IMR-90 (cell line): Measurements from ENCODE around the gene PFKFB1. TPM values are rescaled to one million over a fixed set of nuclear protein-coding genes. Genes with fewer than 3 reads are reported as not detected.

Source experiments
- ATAC-seq: fragments of 200-7000 bp; cut with Tn5 transposase; 2 replicates; pipeline ENCODE4 v1.9.1; 2020; ENCODE audit warnings: low read depth, mild to moderate bottlenecking, moderate library complexity
- BruUV-seq: library from RNA; stranded (reverse); fragments of 400-500 nt; replicated peaks from 2 replicates; lab custom pipeline; 2021; lab: Mats Ljungman, UMichigan
- CTCF ChIA-PET: fragments of 300-600 bp; formaldehyde crosslinking; extraction: SDS; loops from one replicate; lab custom pipeline; 2021; ENCODE audit warnings: antibody characterized with exemption; lab: Yijun Ruan, JAX
- POLR2A ChIA-PET: fragments of 300-600 bp; sonication (Branson Sonifier 250); formaldehyde crosslinking; loops from one replicate; lab custom pipeline; 2022; ENCODE audit warnings: antibody characterized with exemption; ENCODE audit not compliant: unreplicated experiment; lab: Charles Lee
- DNase-seq: peaks from one replicate; pipeline ENCODE4 v3.0.0; 2013
- H2AFZ ChIP-seq: replicated peaks from 2 replicates; pipeline ENCODE3; 2013; ENCODE audit warnings: low read length, mild to moderate bottlenecking; ENCODE audit not compliant: poor library complexity
- H2AK5ac ChIP-seq: 2 replicates; pipeline ENCODE4 v1.6.1; 2013; ENCODE audit warnings: low read depth, low read length, inconsistent platforms
- H2AK9ac ChIP-seq: replicated peaks from 2 replicates; pipeline ENCODE3; 2013; ENCODE audit warnings: mild to moderate bottlenecking, low read depth, low read length, moderate library complexity; ENCODE audit not compliant: poor library complexity
- H2BK120ac ChIP-seq: 2 replicates; pipeline ENCODE4 v1.6.1; 2013; ENCODE audit warnings: low read depth, low read length, inconsistent platforms
- H2BK15ac ChIP-seq: 3 replicates; pipeline ENCODE4 v1.6.1; 2013; ENCODE audit warnings: low read depth, low read length, inconsistent platforms
- H2BK20ac ChIP-seq: 2 replicates; pipeline ENCODE4 v1.6.1; 2013; ENCODE audit warnings: low read depth, mild to moderate bottlenecking, inconsistent platforms, low read length, moderate library complexity
- H2BK5ac ChIP-seq: 2 replicates; pipeline ENCODE4 v1.6.1; 2013; ENCODE audit warnings: mild to moderate bottlenecking, low read depth, low read length, inconsistent platforms; ENCODE audit not compliant: poor library complexity, severe bottlenecking
- H3K14ac ChIP-seq: replicated peaks from 2 replicates; pipeline ENCODE4 v1.6.1; 2013; ENCODE audit warnings: low read depth, low read length, inconsistent platforms
- H3K18ac ChIP-seq: 2 replicates; pipeline ENCODE4 v1.6.1; 2013; ENCODE audit warnings: low read depth, low read length, control low read depth
- H3K23ac ChIP-seq: 2 replicates; pipeline ENCODE4 v1.6.1; 2013; ENCODE audit warnings: low read depth, low read length, inconsistent platforms
- H3K27ac ChIP-seq: 2 replicates; pipeline ENCODE4 v1.5.1; 2013; ENCODE audit warnings: mild to moderate bottlenecking, control low read depth, low read length; ENCODE audit not compliant: insufficient read depth
- H3K27me3 ChIP-seq: 2 replicates; pipeline ENCODE4 v1.6.1; 2013; ENCODE audit warnings: low read length; ENCODE audit not compliant: control insufficient read depth, insufficient read depth
- H3K36me3 ChIP-seq: 2 replicates; pipeline ENCODE4 v1.6.1; 2013; ENCODE audit warnings: low read length, mixed read lengths; ENCODE audit not compliant: control insufficient read depth, insufficient read depth
- H3K4ac ChIP-seq: 2 replicates; pipeline ENCODE4 v1.6.1; 2013; ENCODE audit warnings: low read depth, low read length, inconsistent platforms
- H3K4me1 ChIP-seq: 2 replicates; pipeline ENCODE4 v1.6.1; 2013; ENCODE audit warnings: low read length, mixed read lengths; ENCODE audit not compliant: control insufficient read depth, insufficient read depth
- H3K4me2 ChIP-seq: 2 replicates; pipeline ENCODE4 v1.6.1; 2013; ENCODE audit warnings: low read depth, mild to moderate bottlenecking, control low read depth, low read length, moderate library complexity
- H3K4me3 ChIP-seq: 2 replicates; pipeline ENCODE4 v1.5.1; 2013; ENCODE audit warnings: low read depth, mild to moderate bottlenecking, control low read depth, low read length, moderate library complexity; ENCODE audit not compliant: insufficient read depth
- H3K56ac ChIP-seq: 2 replicates; pipeline ENCODE4 v1.6.1; 2013; ENCODE audit warnings: low read length, inconsistent platforms; ENCODE audit not compliant: insufficient read depth; ENCODE audit errors: extremely low read depth
- H3K79me1 ChIP-seq, 2 experiments: 2 replicates each; pipeline ENCODE4 v1.6.1; 2013; ENCODE audit warnings: low read length in 2 of 2, inconsistent platforms in 1 of 2, low read depth in 1 of 2
- H3K9ac ChIP-seq: 2 replicates; pipeline ENCODE4 v1.6.1; 2013; ENCODE audit warnings: low read depth, low read length, control low read depth
- H3K9me1 ChIP-seq: 2 replicates; pipeline ENCODE4 v1.6.1; 2013; ENCODE audit warnings: low read length, inconsistent platforms; ENCODE audit not compliant: insufficient read depth
- H3K9me3 ChIP-seq: 2 replicates; pipeline ENCODE4 v1.6.1; 2013; ENCODE audit warnings: low read length; ENCODE audit not compliant: control insufficient read depth, insufficient read depth
- H4K20me1 ChIP-seq: 2 replicates; pipeline ENCODE4 v1.6.1; 2013; ENCODE audit warnings: low read length, inconsistent platforms; ENCODE audit not compliant: insufficient read depth
- H4K5ac ChIP-seq: 2 replicates; pipeline ENCODE4 v1.6.1; 2013; ENCODE audit warnings: mild to moderate bottlenecking, low read depth, low read length, control low read depth
- H4K8ac ChIP-seq, 2 experiments: 2 replicates each; pipeline ENCODE4 v1.6.1; 2013; ENCODE audit warnings: low read depth in 2 of 2, low read length in 2 of 2, control low read depth in 1 of 2, inconsistent platforms in 1 of 2
- H4K91ac ChIP-seq: 2 replicates; pipeline ENCODE4 v1.6.1; 2013; ENCODE audit warnings: low read depth, low read length, inconsistent platforms; ENCODE audit not compliant: insufficient read depth
- BHLHE40 ChIP-seq: fragments of 150-350 bp; IDR thresholded peaks from 2 replicates; pipeline ENCODE4 v1.6.1; 2016; ENCODE audit warnings: mild to moderate bottlenecking, low read depth, low read length
- CEBPB ChIP-seq: IDR thresholded peaks from 2 replicates; pipeline ENCODE4 v1.6.1; 2012; ENCODE audit warnings: low read depth, low read length, improper control_type of control experiment
- CHD1 ChIP-seq: IDR thresholded peaks from 2 replicates; pipeline ENCODE4 v1.6.1; 2012; ENCODE audit warnings: low read depth, low read length, improper control_type of control experiment
- FOS ChIP-seq: fragments of 150-350 bp; IDR thresholded peaks from 2 replicates; pipeline ENCODE4 v1.6.1; 2016; ENCODE audit warnings: low read depth, low read length
- MAFK ChIP-seq: IDR thresholded peaks from 2 replicates; pipeline ENCODE4 v1.6.1; 2012; ENCODE audit warnings: low read depth, low read length, improper control_type of control experiment
- MAZ ChIP-seq: IDR thresholded peaks from 2 replicates; pipeline ENCODE4 v1.6.1; 2012; ENCODE audit warnings: low read depth, mild to moderate bottlenecking, low read length, improper control_type of control experiment, moderate library complexity, borderline replicate concordance
- MXI1 ChIP-seq: IDR thresholded peaks from 2 replicates; pipeline ENCODE4 v1.6.1; 2012; ENCODE audit warnings: low read depth, mild to moderate bottlenecking, low read length, moderate library complexity, borderline replicate concordance
- NFE2L2 ChIP-seq: fragments of 150-350 bp; IDR thresholded peaks from 2 replicates; pipeline ENCODE4 v1.6.1; 2016; ENCODE audit warnings: low read depth, mild to moderate bottlenecking, low read length
- POLR2A ChIP-seq: IDR thresholded peaks from 2 replicates; pipeline ENCODE4 v1.6.1; 2012; ENCODE audit warnings: mild to moderate bottlenecking, low read depth, low read length
- RAD21 ChIP-seq: IDR thresholded peaks from 2 replicates; pipeline ENCODE4 v1.6.1; 2012; ENCODE audit warnings: low read length, improper control_type of control experiment
- RCOR1 ChIP-seq: IDR thresholded peaks from 2 replicates; pipeline ENCODE4 v1.6.1; 2012; ENCODE audit warnings: mild to moderate bottlenecking, low read length, improper control_type of control experiment; ENCODE audit not compliant: insufficient replicate concordance
- RFX5 ChIP-seq: IDR thresholded peaks from 2 replicates; pipeline ENCODE4 v1.8.0; 2012; ENCODE audit warnings: low read depth, mild to moderate bottlenecking, low read length, moderate library complexity
- SMC3 ChIP-seq: fragments of 150-350 bp; IDR thresholded peaks from 2 replicates; pipeline ENCODE4 v1.6.1; 2016; ENCODE audit warnings: low read depth, mild to moderate bottlenecking, antibody characterized with exemption, low read length, moderate library complexity
- dilution Hi-C: fragments of 300-500 bp; cut with HindIII; formaldehyde crosslinking; loops from one replicate; pipeline ENCODE4 v1.14.3; 2018; ENCODE audit warnings: low sequenced_read_pairs; ENCODE audit not compliant: unreplicated experiment
- in situ Hi-C: fragments of 300-500 bp; cut with MboI; formaldehyde crosslinking; loops from 3 replicates; pipeline ENCODE4 v1.14.3; 2019; ENCODE audit warnings: low sequenced_read_pairs, inconsistent platforms, mixed read lengths
- intact Hi-C: fragments of 100-400 bp; cut with micrococcal nuclease; formaldehyde crosslinking; loops from 2 replicates; pipeline ENCODE4 v1.10.0; 2022
- polyA plus RNA-seq, 3 experiments: library from polyadenylated mRNA; depleted of rRNA; stranded (reverse); fragments of >200 nt; gene quantifications; 2 replicates each; pipeline ENCODE4 v1.2.3, GENCODE V29; 2012; ENCODE audit warnings: low replicate concordance in 1 of 3
- total RNA-seq: library from RNA; depleted of rRNA; stranded (reverse); fragments of >200 nt; gene quantifications from 2 replicates; pipeline ENCODE4 v1.2.3, GENCODE V29; 2012
- TF ChIP-seq, protein P1 (sequence below): fragments of 150-350 bp; IDR thresholded peaks from 2 replicates; pipeline ENCODE4 v1.6.1; 2017; ENCODE audit warnings: mild to moderate bottlenecking, antibody characterized with exemption, low read length, low read depth
- TF ChIP-seq, protein P2 (sequence below): fragments of 150-350 bp; IDR thresholded peaks from 2 replicates; pipeline ENCODE4 v1.6.1; 2016; ENCODE audit warnings: low read depth, mild to moderate bottlenecking, low read length, moderate library complexity, borderline replicate concordance
- TF ChIP-seq, protein P3 (sequence below): conservative IDR thresholded peaks from 2 replicates; pipeline ENCODE4 v1.5.1; 2012; ENCODE audit warnings: mild to moderate bottlenecking, low read depth, low read length, improper control_type of control experiment

Gene PFKFB1
- total and polyA plus RNA-seq, 2 of the 4 experiments (the other 2 are of a cell fraction): under 0.01 to 0.15 TPM

DNA sequence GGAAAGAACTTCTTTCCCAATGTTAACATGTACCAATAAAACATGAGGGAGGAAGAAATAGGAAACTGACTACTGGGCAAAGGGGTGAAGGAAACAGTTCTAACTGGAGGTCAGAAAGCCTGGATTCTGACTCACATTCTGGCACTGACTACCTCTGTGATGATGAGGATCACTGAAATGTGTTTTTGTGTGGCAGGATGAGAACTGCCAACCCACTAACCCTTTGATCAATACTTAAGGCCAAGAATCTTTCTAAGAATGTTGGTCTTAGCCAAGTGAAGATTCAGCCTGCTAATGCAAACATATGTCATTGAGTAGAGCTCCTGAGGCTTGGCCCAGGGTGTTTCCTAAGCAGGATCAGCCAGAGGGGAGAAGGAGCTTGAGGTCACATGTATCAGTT is 32.2 kb upstream of the PFKFB1 start:
- no peaks in the 10 kb centered on the region for H3K79me1 ChIP-seq
- H4K8ac ChIP-seq: no peak overlapping the region
- no peak overlapping the region for H2AK9ac ChIP-seq
- TF ChIP-seq, protein P1, sequence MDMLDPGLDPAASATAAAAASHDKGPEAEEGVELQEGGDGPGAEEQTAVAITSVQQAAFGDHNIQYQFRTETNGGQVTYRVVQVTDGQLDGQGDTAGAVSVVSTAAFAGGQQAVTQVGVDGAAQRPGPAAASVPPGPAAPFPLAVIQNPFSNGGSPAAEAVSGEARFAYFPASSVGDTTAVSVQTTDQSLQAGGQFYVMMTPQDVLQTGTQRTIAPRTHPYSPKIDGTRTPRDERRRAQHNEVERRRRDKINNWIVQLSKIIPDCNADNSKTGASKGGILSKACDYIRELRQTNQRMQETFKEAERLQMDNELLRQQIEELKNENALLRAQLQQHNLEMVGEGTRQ: no peak
- no peak for TF ChIP-seq FOS
- no peak for TF ChIP-seq RAD21
- TF ChIP-seq SMC3: no peak
- TF ChIP-seq MXI1: no peak
- TF ChIP-seq BHLHE40: no peak
- no peak for TF ChIP-seq NFE2L2
- no peak for TF ChIP-seq MAZ
- no peak for TF ChIP-seq RFX5
- TF ChIP-seq, protein P2, sequence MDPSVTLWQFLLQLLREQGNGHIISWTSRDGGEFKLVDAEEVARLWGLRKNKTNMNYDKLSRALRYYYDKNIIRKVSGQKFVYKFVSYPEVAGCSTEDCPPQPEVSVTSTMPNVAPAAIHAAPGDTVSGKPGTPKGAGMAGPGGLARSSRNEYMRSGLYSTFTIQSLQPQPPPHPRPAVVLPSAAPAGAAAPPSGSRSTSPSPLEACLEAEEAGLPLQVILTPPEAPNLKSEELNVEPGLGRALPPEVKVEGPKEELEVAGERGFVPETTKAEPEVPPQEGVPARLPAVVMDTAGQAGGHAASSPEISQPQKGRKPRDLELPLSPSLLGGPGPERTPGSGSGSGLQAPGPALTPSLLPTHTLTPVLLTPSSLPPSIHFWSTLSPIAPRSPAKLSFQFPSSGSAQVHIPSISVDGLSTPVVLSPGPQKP: no peak
- TF ChIP-seq MAFK: no peak
- TF ChIP-seq POLR2A: no peak
- TF ChIP-seq, protein P3, sequence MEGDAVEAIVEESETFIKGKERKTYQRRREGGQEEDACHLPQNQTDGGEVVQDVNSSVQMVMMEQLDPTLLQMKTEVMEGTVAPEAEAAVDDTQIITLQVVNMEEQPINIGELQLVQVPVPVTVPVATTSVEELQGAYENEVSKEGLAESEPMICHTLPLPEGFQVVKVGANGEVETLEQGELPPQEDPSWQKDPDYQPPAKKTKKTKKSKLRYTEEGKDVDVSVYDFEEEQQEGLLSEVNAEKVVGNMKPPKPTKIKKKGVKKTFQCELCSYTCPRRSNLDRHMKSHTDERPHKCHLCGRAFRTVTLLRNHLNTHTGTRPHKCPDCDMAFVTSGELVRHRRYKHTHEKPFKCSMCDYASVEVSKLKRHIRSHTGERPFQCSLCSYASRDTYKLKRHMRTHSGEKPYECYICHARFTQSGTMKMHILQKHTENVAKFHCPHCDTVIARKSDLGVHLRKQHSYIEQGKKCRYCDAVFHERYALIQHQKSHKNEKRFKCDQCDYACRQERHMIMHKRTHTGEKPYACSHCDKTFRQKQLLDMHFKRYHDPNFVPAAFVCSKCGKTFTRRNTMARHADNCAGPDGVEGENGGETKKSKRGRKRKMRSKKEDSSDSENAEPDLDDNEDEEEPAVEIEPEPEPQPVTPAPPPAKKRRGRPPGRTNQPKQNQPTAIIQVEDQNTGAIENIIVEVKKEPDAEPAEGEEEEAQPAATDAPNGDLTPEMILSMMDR: no peak
- TF ChIP-seq RCOR1: no peak
- no peak for TF ChIP-seq CHD1
- TF ChIP-seq CEBPB: no peak
- no peak overlapping the region for H3K4ac ChIP-seq
- H4K91ac ChIP-seq: no peak overlapping the region
- no peaks in the 10 kb centered on the region for H3K4me1 ChIP-seq
- no peak overlapping the region for H3K27ac ChIP-seq
- H3K9me1 ChIP-seq: no peaks in the 10 kb centered on the region
- H3K9me3 ChIP-seq: no peaks in the 10 kb centered on the region
- no peak overlapping the region for H2BK20ac ChIP-seq
- BruUV-seq: no TSS peak
- POLR2A ChIA-PET: no interaction called here
- intact Hi-C loops (no loop called here), dilution Hi-C loops (no loop called here), in situ Hi-C loops (no loop called here)
- H3K9ac ChIP-seq: no peak overlapping the region
- H2AK5ac ChIP-seq: no peak overlapping the region
- no peak overlapping the region for H3K14ac ChIP-seq
- ATAC-seq: no peak
- no peak overlapping the region for H3K23ac ChIP-seq
- H3K36me3 ChIP-seq: no peaks in the 10 kb centered on the region
- H3K4me3 ChIP-seq: no peak overlapping the region
- H3K56ac ChIP-seq: no peak overlapping the region
- H2BK15ac ChIP-seq: no peak overlapping the region
- H3K27me3 ChIP-seq: peaks cover 11% of the 10 kb centered on the region
- H2BK5ac ChIP-seq: no peak overlapping the region
- no peak overlapping the region for H3K4me2 ChIP-seq
- no peak overlapping the region for H4K5ac ChIP-seq
- no peak overlapping the region for H2BK120ac ChIP-seq
- CTCF ChIA-PET: no interaction called here
- DNase-seq: peak; percentile 2
- H3K18ac ChIP-seq: no peak overlapping the region
- H2AFZ ChIP-seq: no peak overlapping the region
- no peaks in the 10 kb centered on the region for H4K20me1 ChIP-seq
